ENCODE results near the gene RAVER1.

RAVER1 gene

GRCh38 chr19:10270616-10271394 is 62.5 kb downstream of the RAVER1 start, which contains the start of gene ICAM1:
ICAM1 (plus strand) TSS chr19:10271120; CDS start chr19:10271160, 40 bp downstream.
- H3K4me2 ChIP-seq: peak within 1 kb of the TSS; percentile 92
- peaks cover 35% of the 10 kb centered on the region for H3K4me1 ChIP-seq
- H3K27me3 ChIP-seq: no peaks in the 10 kb centered on the region
- H3K36me3 ChIP-seq: peaks cover 15% of the 10 kb centered on the region
- peak within 1 kb of the TSS; percentile 62 for H3K9ac ChIP-seq
- H3K27ac ChIP-seq: peak within 1 kb of the TSS; percentile 84
- no peak for TF ChIP-seq Cebpa-rat (IDR thresholded peaks at IDR 0.05)
- H3K9me3 ChIP-seq: no peaks in the 10 kb centered on the region
- peak within 1 kb of the TSS; percentile 64 for H3K4me3 ChIP-seq
- peaks cover 7% of the 10 kb centered on the region; the same call in 1 of the 2 replicates for H4K20me1 ChIP-seq

GRCh38 chr19:10270180-10270615 is 63.1 kb downstream of the RAVER1 start:
- Histone ChIP-seq H3K27me3 (no peaks in the 10 kb centered on the region), H3K9me3 (no peaks in the 10 kb centered on the region), H3K4me2 (peak overlapping the region; percentile 92), H3K4me1 (peaks cover 35% of the 10 kb centered on the region), H4K20me1 (peaks cover 7% of the 10 kb centered on the region; the same call in 1 of the 2 replicates), H3K36me3 (peaks cover 10% of the 10 kb centered on the region), H3K9ac (peak overlapping the region; percentile 62), H3K27ac (peak overlapping the region; percentile 84), H3K4me3 (peak overlapping the region; percentile 64)
- TF ChIP-seq Cebpa-rat (IDR thresholded peaks at IDR 0.05): no peak

DNA sequence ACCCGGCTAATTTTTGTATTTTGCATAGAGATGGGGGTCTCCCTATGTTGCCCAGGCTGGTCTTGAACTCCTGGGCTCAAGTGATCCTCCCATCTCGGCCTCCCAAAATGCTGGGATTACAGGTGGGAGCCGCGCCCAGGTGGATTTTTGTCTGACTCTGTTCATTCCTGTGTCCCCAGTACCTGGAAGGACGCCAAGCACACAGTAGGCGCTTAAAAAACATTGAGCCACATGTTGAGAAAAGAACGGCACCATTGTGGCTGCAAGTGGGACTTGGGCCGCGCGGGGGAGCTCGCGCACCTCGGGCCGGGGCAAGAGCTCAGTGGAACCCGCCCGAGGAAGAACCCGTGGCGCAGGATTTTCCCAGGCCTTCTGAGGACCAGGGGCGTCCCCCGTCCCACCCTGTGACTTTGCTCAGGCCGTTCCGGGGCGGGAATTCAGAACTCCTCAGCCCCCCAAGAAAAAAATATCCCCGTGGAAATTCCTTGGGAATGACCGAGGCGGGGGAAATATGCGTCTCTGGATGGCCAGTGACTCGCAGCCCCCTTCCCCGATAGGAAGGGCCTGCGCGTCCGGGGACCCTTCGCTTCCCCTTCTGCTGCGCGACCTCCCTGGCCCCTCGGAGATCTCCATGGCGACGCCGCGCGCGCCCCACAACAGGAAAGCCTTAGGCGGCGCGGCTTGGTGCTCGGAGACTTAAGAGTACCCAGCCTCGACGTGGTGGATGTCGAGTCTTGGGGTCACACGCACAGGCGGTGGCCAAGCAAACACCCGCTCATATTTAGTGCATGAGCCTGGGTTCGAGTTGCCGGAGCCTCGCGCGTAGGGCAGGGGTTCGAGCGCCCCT is 63.8 kb downstream of the RAVER1 start:
- H3K27ac ChIP-seq: peak overlapping the region; percentile 84
- no peak for TF ChIP-seq Cebpa-rat (IDR thresholded peaks at IDR 0.05)
- H3K36me3 ChIP-seq: peaks cover 3% of the 10 kb centered on the region
- peaks cover 4% of the 10 kb centered on the region; the same call in 1 of the 2 replicates for H4K20me1 ChIP-seq
- peaks cover 35% of the 10 kb centered on the region for H3K4me1 ChIP-seq
- H3K9me3 ChIP-seq: no peaks in the 10 kb centered on the region
- H3K9ac ChIP-seq: peak overlapping the region; percentile 62; the same call in 1 of the 2 replicates
- peak overlapping the region; percentile 64 for H3K4me3 ChIP-seq
- H3K4me2 ChIP-seq: peak overlapping the region; percentile 92
- H3K27me3 ChIP-seq: no peaks in the 10 kb centered on the region

DNA sequence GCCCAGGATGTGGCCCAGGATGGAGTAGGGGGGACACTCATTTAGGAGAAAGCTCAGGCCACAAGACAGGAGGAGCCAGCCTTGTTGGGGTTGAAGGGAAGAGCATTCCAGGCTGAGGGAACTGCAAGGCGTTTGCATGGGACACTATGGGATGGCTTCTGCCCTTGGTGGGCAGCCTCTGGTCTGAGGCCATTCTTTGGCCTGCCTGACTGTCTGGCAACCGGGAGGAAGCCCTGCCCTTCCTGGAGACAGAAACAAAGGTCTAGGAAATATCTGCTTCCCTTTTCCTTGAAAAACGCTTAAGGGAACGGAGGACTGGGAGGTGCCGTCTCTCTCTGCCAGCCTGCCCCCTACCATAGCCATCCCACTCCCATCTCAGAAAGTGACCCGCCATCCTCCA is 65.3 kb downstream of the RAVER1 start:
- H3K9ac ChIP-seq: no peak overlapping the region
- H3K4me3 ChIP-seq: no peak overlapping the region
- peaks cover 38% of the 10 kb centered on the region for H3K4me1 ChIP-seq
- TF ChIP-seq Cebpa-rat (IDR thresholded peaks at IDR 0.05): no peak
- no peaks in the 10 kb centered on the region for H3K27me3 ChIP-seq
- no peaks in the 10 kb centered on the region for H3K36me3 ChIP-seq
- no peaks in the 10 kb centered on the region for H3K9me3 ChIP-seq
- no peak overlapping the region for H3K27ac ChIP-seq
- H3K4me2 ChIP-seq: no peak overlapping the region
- H4K20me1 ChIP-seq: no peaks in the 10 kb centered on the region

DNA sequence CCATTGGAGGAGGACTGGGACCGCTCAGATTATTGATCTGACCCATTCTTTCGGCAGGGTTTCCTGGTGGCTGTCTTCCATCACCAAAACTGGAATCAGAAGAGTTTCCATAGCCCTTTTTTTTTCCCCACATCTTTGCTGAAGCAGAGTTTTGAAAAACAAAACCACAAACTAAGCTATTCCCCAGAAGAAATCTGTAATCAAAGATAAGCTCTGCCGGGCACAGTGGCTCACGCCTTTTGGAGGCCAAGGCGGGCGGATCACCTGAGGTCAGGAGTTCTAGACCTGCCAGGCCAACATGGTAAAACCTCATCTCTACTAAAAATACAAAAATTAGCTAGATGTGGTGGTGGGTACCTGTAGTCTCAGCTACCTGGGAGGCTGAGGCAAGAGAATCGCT is 66.6 kb downstream of the RAVER1 start:
- H3K4me3 ChIP-seq: no peak overlapping the region
- H3K27me3 ChIP-seq: no peaks in the 10 kb centered on the region
- H3K9me3 ChIP-seq: no peaks in the 10 kb centered on the region
- no peak overlapping the region for H3K27ac ChIP-seq
- TF ChIP-seq Cebpa-rat (IDR thresholded peaks at IDR 0.05): no peak
- H3K4me2 ChIP-seq: no peak overlapping the region
- no peaks in the 10 kb centered on the region for H4K20me1 ChIP-seq
- no peaks in the 10 kb centered on the region for H3K36me3 ChIP-seq
- peaks cover 34% of the 10 kb centered on the region for H3K4me1 ChIP-seq
- no peak overlapping the region for H3K9ac ChIP-seq

All from BLaER1 (cell line).